T-helper 1 cell treated with Interleukin-12 subunit alpha and Interleukin-12 subunit beta and Interleukin-4 antibody, amounts not matched to agents 30 μg/mL and 1 μg/mL, for 36 hours (primary cell): ENCODE results near the gene ZNF829.

Experiments used
- H3K27ac Mint-ChIP-seq: one replicate; pipeline ENCODE4 v1.8.0; 2021; ENCODE audit warnings: mild to moderate bottlenecking, mixed read lengths
- H3K27me3 Mint-ChIP-seq: one replicate; pipeline ENCODE4 v1.8.0; 2021; ENCODE audit warnings: low read depth, mixed read lengths
- H3K36me3 Mint-ChIP-seq: one replicate; pipeline ENCODE4 v1.8.0; 2021; ENCODE audit warnings: low read depth, mixed read lengths
- H3K4me1 Mint-ChIP-seq: one replicate; pipeline ENCODE4 v1.8.0; 2021; ENCODE audit warnings: low read depth, mixed read lengths
- H3K4me3 Mint-ChIP-seq: one replicate; pipeline ENCODE4 v1.8.0; 2021; ENCODE audit warnings: mild to moderate bottlenecking, moderate library complexity, mixed read lengths
- H3K9me3 Mint-ChIP-seq: one replicate; pipeline ENCODE4 v1.8.0; 2021; ENCODE audit warnings: mixed read lengths

ZNF829 gene

GRCh38 chr19:36915992-36916830, at the start of gene ZNF829, which contains the start of gene ZNF568:
Gene ZNF829, minus strand, starts transcription at chr19:36916291. Its CDS starts 1,124 bp downstream, at chr19:36915167.
Gene ZNF568, plus strand, starts transcription at chr19:36916332. Its CDS starts 6,439 bp downstream, at chr19:36922771.
- H3K27ac Mint-ChIP-seq: peak within 1 kb of the TSS; percentile 95
- peaks cover 27% of the 10 kb centered on the region for H3K4me1 Mint-ChIP-seq
- peaks cover 58% of the 10 kb centered on the region for H3K9me3 Mint-ChIP-seq
- peaks cover 55% of the 10 kb centered on the region for H3K36me3 Mint-ChIP-seq
- H3K4me3 Mint-ChIP-seq: peak within 1 kb of the TSS; percentile 92
- H3K27me3 Mint-ChIP-seq: no peaks in the 10 kb centered on the region

GRCh38 chr19:36963280-36963679, 47.2 kb upstream of the ZNF829 start:
- peaks cover 3% of the 10 kb centered on the region for H3K36me3 Mint-ChIP-seq
- H3K9me3 Mint-ChIP-seq: peaks cover 52% of the 10 kb centered on the region
- H3K4me3 Mint-ChIP-seq: no peak overlapping the region
- no peaks in the 10 kb centered on the region for H3K27me3 Mint-ChIP-seq
- no peak overlapping the region for H3K27ac Mint-ChIP-seq
- H3K4me1 Mint-ChIP-seq: no peaks in the 10 kb centered on the region

GRCh38 chr19:36962346-36962745, 46.3 kb upstream of the ZNF829 start:
- Mint-ChIP-seq H3K27me3 (no peaks in the 10 kb centered on the region), H3K36me3 (peaks cover 3% of the 10 kb centered on the region), H3K4me1 (no peaks in the 10 kb centered on the region), H3K4me3 (no peak overlapping the region), H3K27ac (no peak overlapping the region), H3K9me3 (peaks cover 57% of the 10 kb centered on the region)

- Mint-ChIP-seq H3K36me3 (peaks cover 26% of the 10 kb centered on the region), H3K9me3 (peaks cover 55% of the 10 kb centered on the region), H3K4me3 (no peak overlapping the region), H3K27me3 (no peaks in the 10 kb centered on the region), H3K27ac (no peak overlapping the region), H3K4me1 (no peaks in the 10 kb centered on the region)
Observed at GRCh38 chr19:36950335-36951119, 34.4 kb upstream of the ZNF829 start.

GRCh38 chr19:36939153-36939552, 23.1 kb upstream of the ZNF829 start:
- no peaks in the 10 kb centered on the region for H3K27me3 Mint-ChIP-seq
- peaks cover 65% of the 10 kb centered on the region for H3K9me3 Mint-ChIP-seq
- H3K4me1 Mint-ChIP-seq: no peaks in the 10 kb centered on the region

GRCh38 chr19:36931684-36932083, 15.6 kb upstream of the ZNF829 start:
- Mint-ChIP-seq H3K36me3 (peaks cover 20% of the 10 kb centered on the region), H3K27ac (no peak overlapping the region), H3K9me3 (peaks cover 64% of the 10 kb centered on the region), H3K4me1 (no peaks in the 10 kb centered on the region), H3K4me3 (no peak overlapping the region), H3K27me3 (no peaks in the 10 kb centered on the region)

More at GRCh38 chr19:36939153-36939552, 23.1 kb upstream of the ZNF829 start:
- Mint-ChIP-seq H3K27ac (no peak overlapping the region), H3K4me3 (no peak overlapping the region), H3K36me3 (peaks cover 43% of the 10 kb centered on the region)

GRCh38 chr19:36918090-36918489, 2.0 kb upstream of the ZNF829 start:
- Mint-ChIP-seq H3K9me3 (peaks cover 57% of the 10 kb centered on the region), H3K36me3 (peaks cover 55% of the 10 kb centered on the region), H3K27me3 (no peaks in the 10 kb centered on the region), H3K4me3 (no peak overlapping the region), H3K4me1 (peaks cover 27% of the 10 kb centered on the region), H3K27ac (no peak overlapping the region)

- H3K36me3 Mint-ChIP-seq: peaks cover 52% of the 10 kb centered on the region
- peak overlapping the region; percentile 95 for H3K27ac Mint-ChIP-seq
- H3K9me3 Mint-ChIP-seq: peaks cover 57% of the 10 kb centered on the region
- H3K4me1 Mint-ChIP-seq: peaks cover 27% of the 10 kb centered on the region
- H3K27me3 Mint-ChIP-seq: no peaks in the 10 kb centered on the region
- peak overlapping the region; percentile 92 for H3K4me3 Mint-ChIP-seq
Observed at GRCh38 chr19:36916991-36917390, 900 bp upstream of the ZNF829 start.

GRCh38 chr19:36898422-36898821, 17.7 kb downstream of the ZNF829 start:
- H3K4me1 Mint-ChIP-seq: no peaks in the 10 kb centered on the region
- H3K27me3 Mint-ChIP-seq: no peaks in the 10 kb centered on the region
- H3K36me3 Mint-ChIP-seq: peaks cover 75% of the 10 kb centered on the region
- peaks cover 64% of the 10 kb centered on the region for H3K9me3 Mint-ChIP-seq
- H3K27ac Mint-ChIP-seq: no peak overlapping the region
- no peak overlapping the region for H3K4me3 Mint-ChIP-seq

- Mint-ChIP-seq H3K4me3 (no peak overlapping the region), H3K4me1 (no peaks in the 10 kb centered on the region), H3K9me3 (peaks cover 79% of the 10 kb centered on the region), H3K27ac (no peak overlapping the region), H3K36me3 (peaks cover 77% of the 10 kb centered on the region), H3K27me3 (no peaks in the 10 kb centered on the region)
Observed at GRCh38 chr19:36894849-36895383, 21.2 kb downstream of the ZNF829 start.

- Mint-ChIP-seq H3K4me1 (no peaks in the 10 kb centered on the region), H3K36me3 (peaks cover 65% of the 10 kb centered on the region), H3K27me3 (no peaks in the 10 kb centered on the region), H3K4me3 (no peak overlapping the region), H3K27ac (no peak overlapping the region), H3K9me3 (peaks cover 80% of the 10 kb centered on the region)
Observed at GRCh38 chr19:36891768-36892357, 24.2 kb downstream of the ZNF829 start.

- no peak overlapping the region for H3K4me3 Mint-ChIP-seq
- no peak overlapping the region for H3K27ac Mint-ChIP-seq
- H3K9me3 Mint-ChIP-seq: peaks cover 61% of the 10 kb centered on the region
Observed at GRCh38 chr19:36876993-36877938, 38.8 kb downstream of the ZNF829 start.

GRCh38 chr19:36851898-36852297, 64.2 kb downstream of the ZNF829 start:
- Mint-ChIP-seq H3K27me3 (no peaks in the 10 kb centered on the region), H3K4me1 (peaks cover 4% of the 10 kb centered on the region), H3K4me3 (no peak overlapping the region), H3K27ac (no peak overlapping the region), H3K36me3 (peaks cover 37% of the 10 kb centered on the region), H3K9me3 (peaks cover 37% of the 10 kb centered on the region)

More at GRCh38 chr19:36876993-36877938, 38.8 kb downstream of the ZNF829 start:
- Mint-ChIP-seq H3K27me3 (no peaks in the 10 kb centered on the region), H3K36me3 (peaks cover 38% of the 10 kb centered on the region), H3K4me1 (no peaks in the 10 kb centered on the region)
